Stimulated activated CD8-positive, alpha-beta memory T cell treated with anti-CD3 and anti-CD28 coated beads, Interleukin-7, amount 100 ng/mL, for 48 hours (primary cell): ENCODE results near the gene HAGH.

Experiments used
- DNase-seq, 2 donors: peaks; one replicate each; pipeline ENCODE4 v3.0.0-alpha.2; 2020; ENCODE audit warnings: low read depth in 1 of 2; ENCODE audit errors: extremely low read depth in 1 of 2

HAGH gene

DNA sequence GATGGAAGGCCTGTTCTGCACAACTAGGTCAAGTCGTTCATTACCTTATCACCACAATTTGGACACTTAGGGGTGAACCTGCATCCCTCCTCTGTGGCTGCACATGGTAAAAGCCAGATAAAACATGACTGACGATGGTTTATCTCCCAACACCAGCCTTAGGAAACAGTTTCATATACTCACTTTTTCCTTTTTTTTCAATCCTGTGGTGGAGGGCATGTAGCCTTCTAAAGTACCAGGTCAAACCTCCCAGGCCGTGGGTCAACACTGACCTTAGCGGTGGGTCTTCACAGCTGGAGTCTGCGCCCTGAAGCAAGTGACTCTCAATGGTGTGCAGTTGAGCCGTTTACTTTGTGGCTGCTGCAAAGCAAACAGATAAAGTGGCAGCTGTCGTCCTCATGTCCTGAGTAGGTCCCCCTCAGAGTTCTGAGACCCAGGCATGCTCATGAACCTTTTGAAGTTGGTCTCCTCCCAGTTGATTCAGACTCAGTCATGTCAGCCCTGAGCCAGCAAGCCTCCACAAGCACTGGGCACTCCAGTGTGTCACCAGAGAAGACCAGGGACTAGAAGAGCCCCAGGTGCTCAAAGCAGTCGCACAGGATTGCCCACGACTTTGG, 6.3 kb upstream of the HAGH start:
- no peak for DNase-seq

- no peak for DNase-seq
Observed at GRCh38 chr16:1831186-1832075, 4.8 kb upstream of the HAGH start.

DNA sequence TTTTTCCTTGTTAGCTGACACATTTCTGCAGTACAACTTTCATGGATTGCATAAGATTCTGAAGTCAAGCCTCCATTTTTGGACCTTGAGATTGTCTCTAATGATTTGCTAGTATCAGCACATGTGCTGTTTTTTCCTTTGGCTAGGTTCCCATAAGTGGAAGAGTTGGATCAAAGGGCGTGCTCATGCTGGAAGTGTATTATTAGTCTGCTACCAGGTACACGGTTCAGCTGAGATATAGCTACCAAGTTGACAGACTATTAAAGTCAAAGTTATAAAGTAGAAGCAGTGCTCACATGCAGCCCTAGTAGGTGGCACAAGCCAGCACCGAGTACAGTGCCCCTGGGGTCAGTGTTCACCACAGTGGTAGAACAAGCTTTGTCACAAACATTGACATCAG, 3.6 kb upstream of the HAGH start:
- DNase-seq, result no peak

GRCh38 chr16:1828645-1829410, 2.2 kb upstream of the HAGH start:
- DNase-seq, result no peak

DNA sequence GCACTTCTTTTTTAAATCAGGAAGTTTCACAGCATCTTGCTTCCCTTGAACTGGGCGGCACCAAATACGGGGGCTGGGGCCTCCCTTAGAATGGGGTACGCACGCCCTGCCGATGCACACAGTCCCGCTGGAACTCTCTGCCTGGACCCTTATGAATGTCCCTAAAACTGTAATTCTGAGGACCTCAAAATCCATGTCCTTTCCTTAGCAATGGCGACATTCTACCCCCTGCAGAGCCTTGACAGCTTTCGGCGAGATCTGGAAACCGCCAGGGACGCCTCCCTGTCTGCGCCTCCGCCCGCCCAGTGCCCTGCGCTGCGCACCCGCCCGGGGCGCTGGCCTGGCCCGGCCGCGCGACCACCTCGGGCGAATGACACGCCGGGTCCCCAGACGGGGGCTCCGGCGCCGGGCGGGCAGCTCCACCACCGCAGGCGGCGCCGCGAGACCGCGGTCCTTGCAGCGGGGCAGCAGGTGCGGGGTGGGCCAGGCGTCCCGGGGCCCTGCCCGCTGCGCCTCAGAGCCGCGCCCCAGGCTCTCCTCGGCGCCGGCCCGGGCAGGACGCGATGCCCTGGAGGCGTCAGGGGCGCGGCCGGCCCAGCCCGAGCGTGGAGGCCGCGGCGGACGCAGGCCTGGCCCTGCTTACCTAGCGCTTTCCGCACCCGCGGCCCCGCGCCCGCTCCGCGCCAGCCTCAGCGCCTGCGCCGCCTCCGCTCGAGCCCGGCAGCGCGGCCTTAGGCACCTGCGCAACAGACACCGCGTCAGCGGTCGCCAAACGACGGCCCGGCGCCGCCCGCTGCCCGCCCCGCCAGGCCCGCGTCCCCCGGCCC, 548 bp downstream of the HAGH start:
- peak in 1 of 2 donors; percentile 33 for DNase-seq

DNA sequence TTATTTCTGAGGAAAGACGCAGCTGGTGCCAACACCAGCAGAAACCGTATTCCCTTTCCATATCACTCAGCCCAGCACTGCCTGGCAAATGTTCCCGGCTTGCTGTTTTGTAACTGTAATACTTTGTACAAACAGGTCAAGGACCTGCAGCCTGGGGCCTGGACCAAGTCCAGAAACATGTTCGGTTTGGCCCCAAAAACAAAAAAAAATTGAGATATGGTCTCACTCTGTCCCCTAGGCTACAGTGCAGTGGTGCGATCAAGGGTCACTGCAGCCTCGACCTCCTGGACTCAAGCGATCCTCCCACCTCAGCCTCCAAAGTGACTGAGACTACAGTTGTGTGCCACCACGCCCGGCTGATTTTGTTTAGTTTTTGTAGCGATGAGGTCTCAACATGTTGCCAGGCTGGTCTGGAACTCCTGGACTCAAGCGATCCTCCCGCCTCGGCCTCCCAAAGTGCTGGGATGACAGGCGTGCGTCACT, 1.2 kb downstream of the HAGH start:
- no peak for DNase-seq

- no peak for DNase-seq
Observed at GRCh38 chr16:1823821-1824220, 2.8 kb downstream of the HAGH start.

DNA sequence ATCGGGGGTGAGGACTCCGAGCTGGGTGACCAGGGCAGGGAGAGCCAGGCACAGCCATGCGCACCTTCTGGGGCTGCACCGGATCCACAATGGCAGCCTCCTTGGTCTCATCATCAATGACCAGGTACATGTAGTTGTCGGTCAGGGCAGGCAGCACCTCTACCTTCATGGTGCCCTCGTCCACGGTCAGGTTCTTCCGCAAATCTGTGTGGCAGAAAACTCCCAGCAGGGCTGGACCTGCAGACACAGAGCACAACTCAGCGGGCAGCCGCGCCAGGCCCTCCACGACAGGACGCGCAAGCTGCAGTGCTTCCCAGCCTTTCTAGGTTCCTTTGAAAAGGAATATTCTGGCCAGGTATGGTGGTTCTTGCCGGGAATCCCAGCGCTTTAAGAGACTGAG, 3.8 kb downstream of the HAGH start:
- no peak for DNase-seq

- no peak for DNase-seq
Observed at GRCh38 chr16:1821861-1822611, 4.6 kb downstream of the HAGH start.

DNA sequence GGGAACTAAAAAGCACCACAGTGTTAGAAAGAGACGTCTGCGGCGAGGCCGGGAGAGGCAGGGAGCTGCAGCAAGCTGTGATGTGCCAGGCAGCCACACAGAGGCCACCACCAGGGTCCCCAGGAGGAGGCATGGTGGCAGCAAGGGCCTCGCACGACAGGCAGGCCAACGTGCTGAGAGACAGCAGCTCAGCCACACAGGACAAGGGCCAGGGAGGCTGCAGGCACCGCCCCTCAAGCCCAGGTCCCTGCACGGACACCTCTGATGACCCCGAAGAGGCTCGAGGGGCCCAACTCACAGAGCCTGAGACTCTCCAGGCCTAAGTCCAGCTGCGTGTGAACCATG, 5.7 kb downstream of the HAGH start:
- no peak for DNase-seq

DNA sequence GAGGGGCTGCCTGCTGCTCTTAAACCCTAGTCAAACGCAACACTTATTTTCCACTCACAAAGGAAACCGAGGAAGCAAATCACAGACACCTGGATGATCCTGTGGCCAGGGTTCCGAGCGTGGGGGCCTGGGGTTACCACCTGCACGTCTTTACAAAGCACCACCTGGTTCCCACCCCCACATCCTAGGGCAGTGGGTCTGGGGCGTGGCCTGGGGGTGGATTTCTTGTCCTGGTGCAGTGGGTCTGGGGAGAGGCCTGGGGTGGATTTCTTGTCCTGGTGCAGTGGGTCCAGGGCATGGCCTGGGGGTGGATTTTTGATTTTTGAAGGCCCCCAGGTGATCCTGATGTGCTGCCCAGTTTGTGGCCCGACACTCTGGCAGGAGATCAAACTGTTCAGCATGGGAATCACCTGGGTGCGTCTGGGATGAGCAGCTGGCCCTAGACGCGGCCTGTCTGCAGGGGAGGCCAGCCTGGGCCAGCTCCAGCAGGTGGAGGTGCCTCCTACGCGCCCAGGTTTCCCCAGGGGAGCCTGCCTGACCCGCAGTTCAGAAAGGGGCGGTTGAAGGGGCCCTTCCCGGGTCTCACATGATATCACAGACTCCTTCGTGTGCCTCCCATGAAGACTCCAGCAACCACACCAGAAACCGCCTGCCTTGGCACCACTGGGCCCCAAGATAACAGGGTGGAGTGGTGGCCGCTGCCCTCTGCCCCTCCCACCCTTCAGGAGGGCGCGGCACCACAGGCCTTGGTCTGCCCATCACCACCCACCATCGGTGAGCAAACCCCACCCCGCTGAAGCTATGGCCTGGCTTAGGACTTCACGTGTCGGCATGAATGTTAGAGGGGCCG, 6.3 kb downstream of the HAGH start:
- no peak for DNase-seq

GRCh38 chr16:1819611-1820010, 7.0 kb downstream of the HAGH start:
- DNase-seq, result no peak

GRCh38 chr16:1818873-1819525, 7.6 kb downstream of the HAGH start:
- no peak for DNase-seq

GRCh38 chr16:1818204-1818872, 8.3 kb downstream of the HAGH start:
- DNase-seq, result no peak

GRCh38 chr16:1817716-1818115, 8.9 kb downstream of the HAGH start:
- DNase-seq, result no peak

GRCh38 chr16:1817276-1817589, 9.4 kb downstream of the HAGH start:
- DNase-seq, result no peak

DNA sequence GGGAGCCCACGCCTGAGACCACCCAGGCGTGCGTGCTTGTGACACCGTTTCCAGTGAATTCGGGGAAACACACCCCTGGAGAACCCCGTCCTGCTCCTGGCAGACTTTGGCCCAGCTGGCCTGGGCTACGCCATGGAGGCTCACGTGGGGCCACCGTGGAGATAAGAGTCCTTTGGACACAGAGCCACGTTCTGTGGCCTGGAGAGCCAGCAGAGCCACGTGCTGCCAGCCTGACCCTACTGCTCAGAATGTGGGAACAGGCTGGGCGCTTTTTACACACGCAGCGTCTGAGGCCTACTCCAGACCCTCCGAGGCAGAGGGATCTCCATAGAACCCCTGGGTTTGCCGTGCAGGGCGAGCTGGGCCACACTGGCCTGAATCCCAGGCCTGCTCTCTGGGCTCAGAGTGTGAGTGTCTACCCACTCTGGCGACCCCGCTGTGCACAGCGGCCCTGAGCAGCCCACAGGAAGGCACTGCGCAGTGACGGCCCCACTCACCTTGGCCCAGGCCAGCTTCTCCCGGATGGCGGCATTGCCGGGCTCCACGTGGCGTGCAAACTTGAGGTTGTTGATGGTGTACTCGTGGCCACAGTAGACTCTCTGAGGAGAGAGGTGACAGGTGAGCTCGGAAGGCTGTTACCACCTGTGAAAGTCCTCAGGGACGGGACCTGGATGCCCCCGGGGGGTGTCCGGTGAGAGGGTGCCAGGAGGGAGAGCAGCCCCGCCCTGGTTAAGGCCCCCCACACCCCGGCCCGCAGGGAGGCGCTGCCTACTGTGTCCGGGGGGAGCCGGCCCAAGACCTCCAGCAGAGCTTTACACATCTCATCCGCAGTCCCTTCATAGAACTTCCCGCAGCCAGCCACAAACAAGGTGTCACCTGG, 10.0 kb downstream of the HAGH start:
- DNase-seq, result no peak
